ENCODE data around the gene EYA4.

Gene EYA4

GRCh38 chr6:133380723-133381122 is 139.6 kb downstream of the EYA4 start:
- H3K36me3 ChIP-seq (ENCODE audit: insufficient read depth, insufficient read length, low read length): no peaks in the 10 kb centered on the region

GRCh38 chr6:133388731-133389130 is 147.6 kb downstream of the EYA4 start:
- Histone ChIP-seq H3K36me3 (ENCODE audit: insufficient read depth, insufficient read length, low read length) (no peaks in the 10 kb centered on the region), H3K4me3 (ENCODE audit: insufficient read length, low read depth) (no peak overlapping the region), H3K4me1 (ENCODE audit: insufficient read depth, insufficient read length) (no peaks in the 10 kb centered on the region), H3K27me3 (ENCODE audit: insufficient read depth, insufficient read length) (no peaks in the 10 kb centered on the region), H3K9ac (ENCODE audit: insufficient read length, low read depth) (no peak overlapping the region), H3K9me3 (ENCODE audit: insufficient read depth, low read length) (no peaks in the 10 kb centered on the region)
- TF ChIP-seq ZNF274 (IDR thresholded peaks at IDR 0.05; ENCODE audit: low read depth, low read length) (no peak), SUZ12 (IDR thresholded peaks at IDR 0.05; ENCODE audit: extremely low read depth, insufficient read depth, insufficient read length) (no peak), YY1 (IDR thresholded peaks at IDR 0.05; ENCODE audit: insufficient read depth, insufficient read length) (no peak)
- no peak for DNase-seq (ENCODE audit: low read depth, low spot score)

More at GRCh38 chr6:133380723-133381122, 139.6 kb downstream of the EYA4 start:
- Histone ChIP-seq H3K4me1 (ENCODE audit: insufficient read depth, insufficient read length) (no peaks in the 10 kb centered on the region), H3K4me3 (ENCODE audit: insufficient read length, low read depth) (no peak overlapping the region), H3K9ac (ENCODE audit: insufficient read length, low read depth) (no peak overlapping the region), H3K27me3 (ENCODE audit: insufficient read depth, insufficient read length) (no peaks in the 10 kb centered on the region), H3K9me3 (ENCODE audit: insufficient read depth, low read length) (no peaks in the 10 kb centered on the region)
- TF ChIP-seq YY1 (IDR thresholded peaks at IDR 0.05; ENCODE audit: insufficient read depth, insufficient read length) (no peak), ZNF274 (IDR thresholded peaks at IDR 0.05; ENCODE audit: low read depth, low read length) (no peak), SUZ12 (IDR thresholded peaks at IDR 0.05; ENCODE audit: extremely low read depth, insufficient read depth, insufficient read length) (no peak)
- no peak for DNase-seq (ENCODE audit: low read depth, low spot score)

GRCh38 chr6:133390168-133390567 is 149.0 kb downstream of the EYA4 start:
- Histone ChIP-seq H3K9me3 (ENCODE audit: insufficient read depth, low read length) (no peaks in the 10 kb centered on the region), H3K27me3 (ENCODE audit: insufficient read depth, insufficient read length) (no peaks in the 10 kb centered on the region), H3K36me3 (ENCODE audit: insufficient read depth, insufficient read length, low read length) (no peaks in the 10 kb centered on the region), H3K9ac (ENCODE audit: insufficient read length, low read depth) (no peak overlapping the region), H3K4me3 (ENCODE audit: insufficient read length, low read depth) (no peak overlapping the region), H3K4me1 (ENCODE audit: insufficient read depth, insufficient read length) (no peaks in the 10 kb centered on the region)
- no peak for DNase-seq (ENCODE audit: low read depth, low spot score)
- TF ChIP-seq ZNF274 (IDR thresholded peaks at IDR 0.05; ENCODE audit: low read depth, low read length) (no peak), YY1 (IDR thresholded peaks at IDR 0.05; ENCODE audit: insufficient read depth, insufficient read length) (no peak), SUZ12 (IDR thresholded peaks at IDR 0.05; ENCODE audit: extremely low read depth, insufficient read depth, insufficient read length) (no peak)

DNA sequence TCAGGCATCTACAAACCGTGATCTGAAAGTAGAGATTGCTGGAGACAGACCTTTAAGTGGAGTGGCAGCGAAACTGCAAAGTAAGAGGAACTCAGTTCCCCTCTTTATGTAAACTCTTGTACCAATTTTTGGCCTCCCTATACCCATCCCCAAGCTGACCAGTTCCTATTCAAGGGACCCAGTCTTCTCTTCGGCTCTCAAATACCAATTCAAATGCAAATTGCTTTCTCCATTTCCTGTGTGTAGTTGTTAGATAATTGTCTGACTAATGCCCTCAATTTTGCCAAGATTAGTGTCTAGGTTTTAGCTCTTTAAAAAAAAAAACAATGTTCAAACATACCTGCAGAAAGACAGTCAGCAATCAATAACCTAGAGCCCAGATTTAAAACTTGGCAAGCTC is 150.9 kb downstream of the EYA4 start:
- TF ChIP-seq SUZ12 (IDR thresholded peaks at IDR 0.05; ENCODE audit: extremely low read depth, insufficient read depth, insufficient read length): no peak
- no peak for TF ChIP-seq YY1 (IDR thresholded peaks at IDR 0.05; ENCODE audit: insufficient read depth, insufficient read length)
- TF ChIP-seq ZNF274 (IDR thresholded peaks at IDR 0.05; ENCODE audit: low read depth, low read length): no peak
- Histone ChIP-seq H3K4me3 (ENCODE audit: insufficient read length, low read depth) (no peak overlapping the region), H3K27me3 (ENCODE audit: insufficient read depth, insufficient read length) (no peaks in the 10 kb centered on the region), H3K4me1 (ENCODE audit: insufficient read depth, insufficient read length) (no peaks in the 10 kb centered on the region), H3K36me3 (ENCODE audit: insufficient read depth, insufficient read length, low read length) (no peaks in the 10 kb centered on the region), H3K9ac (ENCODE audit: insufficient read length, low read depth) (no peak overlapping the region), H3K9me3 (ENCODE audit: insufficient read depth, low read length) (no peaks in the 10 kb centered on the region)
- no peak for DNase-seq (ENCODE audit: low read depth, low spot score)

DNA sequence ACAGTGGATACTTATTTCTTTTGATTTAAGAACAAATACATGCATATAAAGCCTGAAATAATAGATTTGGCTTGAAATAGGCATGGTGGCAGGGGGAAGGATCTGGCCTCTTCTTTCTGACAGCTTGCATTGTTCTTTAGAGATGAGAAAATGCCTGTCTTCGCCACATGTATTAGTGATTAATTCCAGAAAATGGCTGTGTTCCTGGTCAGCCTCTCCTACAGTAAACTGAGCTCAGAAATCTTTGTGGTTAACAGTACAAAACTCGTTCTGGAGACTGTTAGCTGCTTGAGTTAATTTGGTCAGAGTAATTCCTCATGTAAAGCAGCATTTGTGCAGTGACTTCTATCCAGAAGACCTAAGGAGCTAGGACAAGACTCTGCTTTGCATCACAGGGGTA is 151.5 kb downstream of the EYA4 start:
- Histone ChIP-seq H3K27me3 (ENCODE audit: insufficient read depth, insufficient read length) (no peaks in the 10 kb centered on the region), H3K9ac (ENCODE audit: insufficient read length, low read depth) (no peak overlapping the region), H3K9me3 (ENCODE audit: insufficient read depth, low read length) (no peaks in the 10 kb centered on the region), H3K36me3 (ENCODE audit: insufficient read depth, insufficient read length, low read length) (no peaks in the 10 kb centered on the region), H3K4me1 (ENCODE audit: insufficient read depth, insufficient read length) (no peaks in the 10 kb centered on the region), H3K4me3 (ENCODE audit: insufficient read length, low read depth) (no peak overlapping the region)
- TF ChIP-seq SUZ12 (IDR thresholded peaks at IDR 0.05; ENCODE audit: extremely low read depth, insufficient read depth, insufficient read length): no peak
- TF ChIP-seq YY1 (IDR thresholded peaks at IDR 0.05; ENCODE audit: insufficient read depth, insufficient read length): no peak
- DNase-seq (ENCODE audit: low read depth, low spot score): no peak

GRCh38 chr6:133393891-133394290 is 152.7 kb downstream of the EYA4 start:
- no peaks in the 10 kb centered on the region for H3K9me3 ChIP-seq (ENCODE audit: insufficient read depth, low read length)
- H3K9ac ChIP-seq (ENCODE audit: insufficient read length, low read depth): no peak overlapping the region
- no peaks in the 10 kb centered on the region for H3K4me1 ChIP-seq (ENCODE audit: insufficient read depth, insufficient read length)
- DNase-seq (ENCODE audit: low read depth, low spot score): no peak
- no peak overlapping the region for H3K4me3 ChIP-seq (ENCODE audit: insufficient read length, low read depth)
- TF ChIP-seq YY1 (IDR thresholded peaks at IDR 0.05; ENCODE audit: insufficient read depth, insufficient read length) (no peak), SUZ12 (IDR thresholded peaks at IDR 0.05; ENCODE audit: extremely low read depth, insufficient read depth, insufficient read length) (no peak), ZNF274 (IDR thresholded peaks at IDR 0.05; ENCODE audit: low read depth, low read length) (no peak)
- no peaks in the 10 kb centered on the region for H3K36me3 ChIP-seq (ENCODE audit: insufficient read depth, insufficient read length, low read length)
- H3K27me3 ChIP-seq (ENCODE audit: insufficient read depth, insufficient read length): no peaks in the 10 kb centered on the region

DNA sequence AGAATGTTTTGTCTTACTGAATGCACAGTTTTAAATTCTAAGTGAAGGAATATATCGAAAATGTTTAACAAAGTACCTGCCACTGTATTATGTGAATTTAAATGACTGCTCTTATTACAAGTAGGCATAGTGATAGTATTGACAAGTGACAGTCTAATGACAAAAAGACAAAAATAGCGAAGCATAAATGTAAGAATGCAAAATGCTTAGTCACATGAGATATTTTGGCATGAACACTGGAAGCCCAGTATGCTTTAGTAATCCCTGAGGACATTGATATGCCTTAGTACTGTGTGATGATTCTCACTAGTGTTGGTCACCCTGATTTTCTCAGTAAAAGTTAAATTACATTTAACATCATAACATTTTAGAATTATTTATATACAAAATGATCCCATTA is 153.5 kb downstream of the EYA4 start:
- Histone ChIP-seq H3K36me3 (ENCODE audit: insufficient read depth, insufficient read length, low read length) (no peaks in the 10 kb centered on the region), H3K27me3 (ENCODE audit: insufficient read depth, insufficient read length) (no peaks in the 10 kb centered on the region), H3K4me3 (ENCODE audit: insufficient read length, low read depth) (no peak overlapping the region), H3K4me1 (ENCODE audit: insufficient read depth, insufficient read length) (no peaks in the 10 kb centered on the region), H3K9me3 (ENCODE audit: insufficient read depth, low read length) (no peaks in the 10 kb centered on the region), H3K9ac (ENCODE audit: insufficient read length, low read depth) (no peak overlapping the region)
- TF ChIP-seq ZNF274 (IDR thresholded peaks at IDR 0.05; ENCODE audit: low read depth, low read length) (no peak), YY1 (IDR thresholded peaks at IDR 0.05; ENCODE audit: insufficient read depth, insufficient read length) (no peak), SUZ12 (IDR thresholded peaks at IDR 0.05; ENCODE audit: extremely low read depth, insufficient read depth, insufficient read length) (no peak)
- DNase-seq (ENCODE audit: low read depth, low spot score): no peak

Measured in NT2/D1 (cell line).